Retina (tissue), 1 donor: ENCODE measurements around the gene FUOM.

Source experiments
- DNase-seq: peaks from one replicate; pipeline ENCODE4 v3.0.0-alpha.2; 2016

FUOM gene

DNA sequence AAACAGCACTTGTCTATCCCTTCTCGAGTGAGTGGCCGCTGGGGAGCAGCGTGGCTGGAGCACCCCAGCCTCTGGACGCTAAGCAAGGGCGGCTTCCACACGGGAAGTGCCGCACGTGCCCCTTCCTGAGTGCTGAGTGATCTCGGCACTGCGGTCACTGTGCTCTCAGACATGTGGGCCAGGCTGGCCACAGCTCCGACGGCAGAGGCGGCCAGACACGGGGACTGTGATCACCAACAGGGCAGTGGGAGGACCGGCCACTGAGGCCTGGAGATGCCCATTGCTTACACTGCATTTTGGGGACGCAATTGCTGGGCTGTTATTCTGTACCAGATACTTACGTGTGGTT, 8.3 kb upstream of the FUOM start:
- no peak for DNase-seq

GRCh38 chr10:133365461-133366129, 7.8 kb upstream of the FUOM start:
- DNase-seq = no peak

DNA sequence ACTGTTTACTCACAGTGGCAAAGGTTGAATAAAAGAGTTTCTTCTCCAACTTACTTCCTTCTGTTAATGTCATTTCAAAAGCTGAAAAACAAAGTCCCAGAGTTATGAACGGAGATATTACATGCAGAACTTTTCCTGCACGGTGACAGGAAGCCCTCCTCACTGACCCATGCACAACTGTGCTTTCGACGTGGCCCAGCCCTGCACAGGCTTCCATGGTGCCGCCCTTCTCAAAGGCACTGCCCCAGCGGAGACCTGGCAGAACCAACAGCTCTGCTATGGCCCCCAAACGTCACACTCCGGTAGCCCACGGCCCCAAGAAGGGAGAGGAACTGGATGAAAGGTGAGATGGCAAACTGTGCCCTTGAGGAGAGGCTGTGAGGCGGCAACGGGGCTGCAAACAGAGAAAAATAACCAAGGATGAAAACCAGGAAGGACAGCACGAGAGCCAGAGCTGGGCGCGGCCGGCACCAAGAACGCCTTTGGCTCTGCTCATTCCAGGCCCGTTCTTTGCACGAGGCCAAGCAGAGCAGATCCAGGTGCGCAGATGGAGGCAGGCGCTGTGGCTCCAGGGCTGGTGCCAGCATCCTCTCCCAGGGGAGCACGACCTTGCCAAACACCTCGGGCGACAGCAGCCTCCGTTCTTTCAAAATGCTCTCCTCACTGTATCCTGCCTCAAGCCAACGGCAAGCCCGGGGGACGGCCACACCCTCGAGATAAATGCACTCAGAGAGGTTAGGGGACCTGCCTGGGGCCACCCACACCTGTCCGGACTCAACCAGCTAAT, 7.0 kb upstream of the FUOM start:
- no peak for DNase-seq

DNA sequence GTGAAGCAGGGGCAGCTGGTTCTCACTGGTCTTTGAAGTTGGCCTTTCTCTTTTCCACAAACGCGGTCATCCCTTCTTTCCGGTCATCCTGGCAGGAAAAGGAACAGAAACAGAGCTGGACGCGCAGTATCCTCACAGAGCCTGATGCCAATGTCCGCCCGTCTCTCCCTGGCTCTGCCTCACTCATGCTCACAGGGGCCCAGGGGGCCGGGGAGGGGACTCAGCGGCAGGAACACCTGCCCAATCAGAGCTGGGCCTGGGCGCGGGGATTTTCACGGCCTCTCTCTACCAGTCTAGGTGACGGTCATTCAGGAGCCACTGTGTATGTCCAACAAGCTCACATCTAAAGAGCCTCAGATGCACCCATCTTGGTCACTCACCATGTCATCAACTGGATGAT, 5.0 kb upstream of the FUOM start:
- no peak for DNase-seq

GRCh38 chr10:133361773-133362441, 4.1 kb upstream of the FUOM start:
- DNase-seq = no peak

- no peak for DNase-seq
These were observed 3.4 kb upstream of the FUOM start for GRCh38 chr10:133361227-133361626.

- no peak for DNase-seq
These were observed 2.3 kb upstream of the FUOM start for GRCh38 chr10:133359972-133360610.

GRCh38 chr10:133359554-133359971, 1.7 kb upstream of the FUOM start:
- DNase-seq = no peak

GRCh38 chr10:133358925-133359310, 1.1 kb upstream of the FUOM start:
- no peak for DNase-seq

- no peak for DNase-seq
These were observed 524 bp upstream of the FUOM start for GRCh38 chr10:133358162-133358924.

DNA sequence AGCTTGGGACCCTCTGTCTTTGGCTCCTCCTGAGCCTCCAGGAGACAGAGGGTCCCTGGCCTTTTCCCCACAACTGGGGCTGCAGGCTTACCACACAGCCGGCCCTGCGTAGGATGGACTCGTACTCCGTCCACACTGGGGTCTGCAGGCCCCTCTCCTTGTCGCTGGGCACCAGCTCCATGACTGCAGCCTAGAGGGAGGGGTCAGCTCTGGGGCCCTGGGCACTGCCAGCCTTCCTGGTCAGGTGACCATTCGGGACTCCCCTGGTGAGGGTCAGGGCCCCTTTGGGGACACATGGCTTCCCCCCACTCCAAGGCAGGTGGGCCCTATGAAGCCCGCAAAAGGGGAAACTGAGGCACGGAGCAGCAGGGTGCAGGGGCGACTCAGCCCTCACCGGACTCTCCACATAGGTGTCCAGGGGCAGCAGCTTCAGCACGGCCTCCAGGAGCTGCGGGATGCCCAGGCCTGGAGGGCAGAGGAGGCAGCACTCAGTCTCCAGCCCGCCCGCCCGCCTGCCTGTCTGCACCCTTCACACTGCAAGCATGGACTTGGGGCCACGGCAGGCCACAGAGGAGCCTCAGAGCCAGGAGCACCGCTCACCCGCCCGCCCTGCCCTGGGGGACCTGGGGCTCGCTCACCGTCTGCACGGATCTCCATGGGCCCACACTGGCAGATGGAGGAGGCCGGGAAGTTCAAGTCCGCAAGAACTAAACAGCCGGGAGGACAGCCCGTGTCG, 1.1 kb downstream of the FUOM start:
- DNase-seq = no peak

GRCh38 chr10:133355991-133356390, 1.8 kb downstream of the FUOM start:
- DNase-seq = no peak

GRCh38 chr10:133355266-133355665, 2.6 kb downstream of the FUOM start:
- DNase-seq = no peak

DNA sequence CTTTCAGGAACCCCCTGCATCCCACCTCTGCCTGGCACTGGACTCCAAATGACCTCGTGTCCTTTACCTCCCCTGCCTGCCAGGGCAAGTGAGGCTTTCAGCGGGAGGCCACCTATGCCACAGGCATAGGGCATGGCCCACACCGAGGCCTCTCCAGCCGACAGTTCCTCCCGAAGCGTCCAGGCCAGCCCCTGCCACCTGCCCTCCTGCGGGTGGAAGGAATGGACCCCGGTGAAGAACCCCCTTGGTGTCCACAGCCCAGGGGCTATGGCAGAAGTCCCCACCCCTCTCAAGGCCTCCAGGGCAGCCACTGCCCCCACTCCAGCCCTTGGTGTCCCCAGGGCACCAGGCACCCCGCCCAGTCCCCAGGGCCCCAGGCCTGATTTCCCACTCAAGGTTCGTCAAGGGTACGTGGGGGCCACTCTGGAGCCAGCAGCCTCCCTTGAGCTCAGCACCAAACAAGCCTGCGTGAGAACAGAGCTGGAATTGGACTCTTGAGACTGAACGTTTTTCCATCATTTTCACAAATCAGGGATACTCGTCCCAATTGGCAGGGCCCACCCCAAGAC, 3.1 kb downstream of the FUOM start:
- DNase-seq = no peak

DNA sequence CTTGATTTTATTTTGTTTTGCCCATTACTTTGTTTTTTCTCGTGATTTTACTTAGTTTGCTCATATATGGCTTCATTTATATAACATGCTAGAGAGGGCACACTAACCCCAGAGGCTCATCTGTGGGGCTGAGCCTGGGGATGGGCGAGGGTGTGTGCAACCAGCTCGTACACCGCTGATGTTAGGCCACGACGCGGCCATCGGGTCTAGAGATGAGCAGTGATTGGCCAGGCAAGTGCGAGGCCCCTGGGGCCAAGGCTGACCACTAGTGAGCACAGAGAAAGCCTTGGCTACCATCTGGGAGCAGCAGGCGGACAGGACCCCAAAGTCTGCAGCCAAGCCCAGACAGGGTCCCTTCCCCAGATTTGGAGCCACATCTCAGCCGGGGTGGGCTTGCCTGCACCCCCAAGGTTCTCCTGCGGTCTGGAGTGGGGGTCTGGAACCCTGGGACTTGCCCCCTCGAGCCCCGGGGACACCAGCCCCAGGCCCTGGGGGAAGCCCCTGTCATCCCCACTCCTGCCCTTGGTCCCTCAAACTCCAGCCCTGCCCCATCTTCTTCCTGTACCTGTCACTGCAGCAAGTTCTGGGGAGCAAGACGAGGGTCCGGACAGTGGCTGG, 3.7 kb downstream of the FUOM start:
- no peak for DNase-seq

- no peak for DNase-seq
These were observed 4.4 kb downstream of the FUOM start for GRCh38 chr10:133353202-133353959.

DNA sequence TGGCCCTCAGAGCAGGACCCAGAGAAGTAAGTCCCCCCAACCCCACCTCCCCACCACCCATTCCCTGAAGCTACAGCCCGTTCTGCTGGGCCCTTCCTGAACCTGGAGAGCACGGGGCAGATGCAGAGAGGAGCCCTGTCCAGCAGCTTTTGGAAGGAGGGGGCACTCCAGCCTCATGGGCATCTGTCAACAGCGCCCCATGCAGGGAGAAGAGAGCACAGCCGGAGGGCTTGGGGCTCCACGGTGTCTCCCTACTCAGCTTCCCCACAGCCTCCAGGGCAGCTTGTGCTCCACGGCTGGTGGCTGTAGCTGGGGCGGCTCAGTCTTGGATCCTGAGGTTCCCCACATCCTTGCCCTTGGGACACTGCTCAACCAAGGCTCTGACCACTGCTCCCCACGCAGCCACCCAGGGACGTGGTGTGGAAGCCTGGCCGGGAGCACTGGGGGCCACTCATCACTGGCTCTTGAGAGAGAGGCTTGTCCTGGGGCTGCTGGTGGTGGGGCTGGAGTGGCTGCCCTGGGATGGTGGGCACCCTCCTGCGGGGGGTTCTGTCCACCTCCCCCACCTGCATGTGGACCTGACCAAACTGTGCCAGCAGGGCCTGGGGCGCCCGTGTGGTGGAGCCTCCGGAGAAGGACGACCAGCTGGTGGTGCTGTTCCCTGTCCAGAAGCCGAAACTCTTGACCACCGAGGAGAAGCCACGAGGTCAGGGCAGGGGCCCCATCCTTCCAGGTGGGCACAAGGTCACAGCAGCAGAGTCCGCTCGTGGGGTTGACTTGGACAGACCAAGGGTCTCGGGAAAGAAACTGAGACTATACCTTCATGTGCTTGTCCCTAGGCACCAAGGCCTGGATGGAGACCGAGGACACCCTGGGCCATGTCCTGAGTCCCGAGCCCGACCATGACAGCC, 6.2 kb downstream of the FUOM start:
- no peak for DNase-seq

DNA sequence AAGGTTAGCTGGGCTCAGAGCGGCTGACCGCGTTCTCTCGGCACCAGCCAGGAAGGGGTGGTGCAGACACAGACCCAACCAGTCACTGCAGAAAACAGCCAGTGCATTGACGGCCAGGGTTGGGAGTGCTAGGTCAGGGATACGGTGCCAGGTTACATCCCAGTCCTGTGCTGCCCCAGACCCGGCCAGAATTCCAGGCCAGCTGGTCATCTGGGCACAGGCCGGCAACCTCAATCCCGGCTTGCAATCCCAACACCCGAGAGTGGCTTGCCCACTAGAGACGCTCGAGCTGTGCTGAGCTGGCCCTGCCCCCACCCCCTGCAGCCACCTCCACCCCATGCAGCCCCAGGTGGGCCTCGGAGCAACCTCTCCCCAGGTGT, 6.9 kb downstream of the FUOM start:
- DNase-seq = no peak

DNA sequence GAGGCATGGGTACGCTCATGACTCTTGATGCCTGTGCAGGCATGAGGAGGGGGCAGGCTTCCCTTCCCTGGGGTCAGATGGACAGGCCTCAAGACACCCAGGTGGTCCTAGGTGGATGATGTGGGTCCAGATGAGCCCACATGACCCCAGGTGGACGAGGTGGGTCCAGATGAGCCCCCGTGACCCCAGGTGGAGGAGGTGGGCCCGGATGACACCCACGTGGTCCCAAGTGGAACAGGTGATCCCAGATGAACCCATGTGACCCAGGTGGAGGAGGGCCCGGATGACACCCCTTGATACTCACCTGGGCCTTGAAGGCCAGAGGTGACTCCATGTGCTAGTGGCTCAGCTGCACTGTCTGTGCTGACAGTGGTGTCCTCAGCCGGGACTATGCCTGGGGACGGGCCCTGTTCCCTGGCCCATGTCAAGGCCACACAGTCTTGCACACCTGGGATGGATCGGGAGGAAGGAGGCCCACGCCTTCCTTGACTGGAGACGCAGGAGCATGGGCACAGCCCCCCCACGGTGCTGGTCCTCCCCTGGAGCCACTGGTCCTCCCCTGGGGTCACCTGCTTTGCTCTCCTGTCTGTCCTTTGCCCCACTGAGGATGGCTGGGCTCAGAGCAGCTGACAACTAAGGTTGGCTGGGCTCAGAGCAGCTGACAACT, 7.4 kb downstream of the FUOM start:
- no peak for DNase-seq
